Stimulated activated CD8-positive, alpha-beta memory T cell treated with anti-CD3 and anti-CD28 coated beads, Interleukin-7, amount 100 ng/mL, for 48 hours (primary cell): ENCODE results near the gene PKD1L1.

ENCODE experiments used
- DNase-seq, 2 donors: peaks; one replicate each; pipeline ENCODE4 v3.0.0-alpha.2; 2020; ENCODE audit warnings: low read depth in 1 of 2; ENCODE audit errors: extremely low read depth in 1 of 2

Gene PKD1L1

DNA sequence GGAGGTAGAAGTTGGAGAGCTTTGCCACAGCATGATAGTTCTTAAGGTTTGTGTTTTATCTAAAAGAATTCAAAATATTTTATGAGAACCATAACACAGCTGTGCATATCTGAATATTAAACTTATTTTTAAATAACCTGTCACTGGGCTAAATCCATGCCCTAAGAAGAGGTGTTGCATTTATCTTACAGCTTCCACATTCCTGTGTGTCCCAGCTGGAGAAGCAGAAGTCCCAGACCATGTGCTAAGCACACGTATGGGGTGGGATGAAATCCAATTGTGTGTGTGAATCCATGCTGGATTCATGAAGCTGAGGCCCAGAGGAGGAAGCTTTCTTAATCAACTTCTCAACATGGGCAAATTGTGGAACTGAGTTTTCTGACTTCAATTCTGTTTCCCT is 121.5 kb downstream of the PKD1L1 start:
- no peak for DNase-seq

DNA sequence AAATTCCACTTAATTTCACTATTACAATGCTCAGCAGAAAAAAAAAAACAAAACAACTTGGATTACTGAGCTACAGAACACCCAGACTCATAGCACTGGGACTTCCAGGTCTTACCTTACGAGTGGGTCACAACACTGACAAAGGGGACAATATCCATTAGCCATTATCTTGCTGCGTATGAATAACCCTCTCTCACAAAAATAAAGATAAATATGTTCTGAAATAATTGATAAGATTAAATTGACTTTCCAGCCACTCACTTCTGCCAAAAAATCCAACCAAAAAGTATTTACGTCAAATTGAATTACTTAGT is 128.7 kb downstream of the PKD1L1 start:
- no peak for DNase-seq

DNA sequence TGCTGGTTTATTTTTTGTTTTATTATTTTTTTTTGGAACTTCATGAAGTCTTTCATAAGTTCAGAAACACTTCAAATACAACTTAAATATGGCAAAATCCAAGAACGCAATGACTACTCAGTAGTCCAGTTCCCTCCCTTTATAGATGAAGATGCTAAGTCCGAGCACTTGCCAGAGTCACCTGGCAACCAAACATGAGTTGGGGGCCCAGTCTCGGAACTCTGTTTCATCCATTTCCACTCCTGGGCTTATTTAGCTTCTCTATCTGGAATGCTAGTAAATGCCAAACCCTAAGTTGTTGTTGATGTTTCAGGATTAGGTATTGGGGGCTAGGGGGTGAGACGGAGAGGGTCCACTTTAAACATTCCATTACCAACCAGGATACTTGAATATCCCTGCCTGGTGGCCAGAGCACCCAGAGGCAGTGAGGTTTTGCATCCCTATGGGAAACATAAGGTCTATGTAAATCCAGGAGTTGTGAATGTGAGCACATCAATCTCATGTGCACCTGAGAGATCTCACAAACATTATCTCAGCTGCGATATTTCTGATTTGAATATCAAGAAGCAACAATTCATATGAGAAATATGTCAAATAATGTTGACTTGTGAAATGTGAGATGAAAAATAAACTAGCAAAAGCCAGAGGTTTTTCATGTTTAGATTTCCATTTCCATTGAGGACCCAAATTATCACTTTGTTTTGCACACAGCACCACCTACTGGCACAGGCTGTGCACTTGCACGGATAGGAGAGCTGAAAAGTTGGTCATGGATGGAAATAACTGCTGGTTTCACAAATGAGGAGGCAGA is 129.3 kb downstream of the PKD1L1 start:
- DNase-seq: peak in 1 of 2 donors; percentile 21

DNA sequence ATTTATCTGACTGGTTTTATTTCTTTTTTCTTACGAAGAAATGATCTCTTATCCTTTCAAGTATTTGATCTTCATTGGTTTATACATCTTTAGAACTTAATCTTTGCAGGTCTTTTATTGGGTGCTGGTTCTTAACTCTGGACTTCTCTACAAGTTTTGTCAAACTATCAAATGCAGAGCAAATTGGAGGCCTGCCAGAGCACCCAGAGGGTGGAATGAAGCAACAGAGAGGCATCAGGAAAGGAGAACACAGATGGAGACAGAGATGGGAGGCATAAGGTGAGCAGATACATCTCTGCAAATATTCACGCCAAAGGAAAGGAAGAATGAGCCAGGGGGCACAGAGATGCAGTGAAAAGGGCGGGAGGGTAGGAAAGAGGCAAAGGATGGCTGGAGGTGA is 130.3 kb downstream of the PKD1L1 start:
- no peak for DNase-seq

DNA sequence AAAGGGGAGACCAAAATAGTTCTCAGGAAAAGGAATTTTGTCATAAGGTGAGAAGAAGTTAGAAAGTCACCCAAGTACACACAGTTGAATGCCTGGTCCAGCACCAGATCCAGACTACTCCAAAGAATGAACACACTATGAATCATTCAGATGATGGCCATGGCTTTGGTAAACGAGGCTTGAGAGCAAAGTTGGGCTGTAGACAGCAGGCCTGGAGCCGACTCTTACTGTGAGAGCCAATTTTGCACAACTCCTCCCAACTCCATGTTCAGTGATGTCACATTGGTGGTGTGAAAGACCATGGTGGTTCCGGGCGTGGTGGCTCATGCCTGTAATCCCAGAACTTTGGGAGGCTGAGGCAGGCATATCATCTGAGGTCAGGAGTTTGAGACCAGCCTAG is 131.6 kb downstream of the PKD1L1 start:
- DNase-seq: no peak

DNA sequence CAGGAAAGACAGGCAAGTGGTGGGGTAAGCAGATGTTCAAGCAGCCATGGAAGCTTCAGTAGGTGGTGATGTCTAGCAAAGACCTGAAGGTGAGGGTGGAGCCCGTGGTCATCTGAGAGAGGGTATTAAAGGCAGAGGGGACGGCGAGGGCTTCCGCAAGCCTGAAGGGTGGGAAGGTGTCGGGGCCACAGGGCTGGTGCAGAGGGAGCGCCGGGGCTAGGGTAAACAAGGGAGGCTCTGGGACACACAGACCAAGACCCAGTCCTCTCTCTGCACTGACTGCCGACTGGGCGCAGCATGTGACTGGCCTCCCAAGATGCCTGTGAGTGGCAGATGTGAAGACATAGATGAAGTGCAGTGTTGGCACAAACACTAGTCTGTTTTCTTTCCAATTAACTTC is 132.4 kb downstream of the PKD1L1 start:
- no peak for DNase-seq

DNA sequence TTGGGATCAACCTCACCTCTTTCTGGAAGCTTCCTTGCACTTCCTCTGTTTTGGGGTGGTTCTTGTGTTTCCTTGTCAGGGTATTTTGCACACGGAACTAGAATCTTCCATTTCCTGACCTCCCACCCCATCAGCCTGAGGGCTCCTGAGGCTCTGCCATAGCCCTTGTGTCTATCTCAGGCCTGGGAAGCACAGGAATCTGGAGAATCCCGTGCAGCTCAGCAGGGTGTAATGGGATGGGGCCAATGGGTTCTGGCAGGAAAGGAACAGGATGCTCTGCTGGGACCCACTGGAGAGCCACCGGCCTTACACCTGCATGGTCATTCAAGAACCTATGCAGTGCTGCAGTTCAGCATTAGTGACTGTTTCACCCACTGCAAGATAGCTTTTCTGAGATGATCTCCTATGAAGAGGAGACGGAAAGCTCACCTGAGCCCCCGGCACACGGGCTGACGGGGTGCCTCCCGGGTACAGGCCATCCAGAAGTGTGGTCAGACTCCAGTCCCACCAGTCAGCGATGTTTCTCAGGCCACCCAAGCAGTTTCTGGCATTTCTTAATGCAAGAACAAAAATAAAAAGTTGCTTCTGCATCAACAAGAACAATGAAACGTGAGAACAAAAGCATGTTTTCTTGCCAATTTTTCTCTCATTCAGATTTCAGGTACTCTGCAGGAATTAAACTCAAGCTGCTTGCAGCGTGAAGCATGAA is 133.2 kb downstream of the PKD1L1 start:
- no peak for DNase-seq

DNA sequence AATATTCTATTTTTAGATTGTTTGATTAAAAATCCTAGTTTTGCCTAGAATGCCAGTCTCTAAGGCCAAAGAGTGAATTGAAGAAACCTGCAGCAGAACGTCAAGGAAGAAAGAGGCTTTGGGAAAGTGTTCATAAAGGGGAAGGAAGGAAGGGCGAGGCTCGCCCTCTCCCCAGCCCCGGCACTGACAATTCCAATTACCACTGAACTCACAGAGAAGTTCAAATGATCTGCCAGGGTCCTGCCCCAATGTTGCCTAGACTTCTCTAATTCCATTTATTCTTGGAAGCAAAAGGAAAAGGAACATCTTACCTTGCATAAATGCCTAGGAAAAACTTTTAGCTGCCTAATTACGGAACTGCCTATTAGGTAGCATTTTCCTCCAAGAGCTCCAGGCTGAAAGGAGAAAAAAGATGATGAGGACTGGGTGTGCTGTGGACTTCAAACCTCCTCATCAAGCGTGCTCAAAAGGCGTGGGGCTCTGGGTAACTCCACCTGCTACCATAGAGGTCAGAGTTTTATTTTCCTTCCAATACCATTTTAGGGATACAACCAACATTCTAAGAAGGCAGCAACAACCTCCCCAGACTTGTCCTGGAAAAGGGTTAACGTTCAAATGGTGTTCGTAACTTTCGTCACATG is 134.5 kb downstream of the PKD1L1 start:
- no peak for DNase-seq

DNA sequence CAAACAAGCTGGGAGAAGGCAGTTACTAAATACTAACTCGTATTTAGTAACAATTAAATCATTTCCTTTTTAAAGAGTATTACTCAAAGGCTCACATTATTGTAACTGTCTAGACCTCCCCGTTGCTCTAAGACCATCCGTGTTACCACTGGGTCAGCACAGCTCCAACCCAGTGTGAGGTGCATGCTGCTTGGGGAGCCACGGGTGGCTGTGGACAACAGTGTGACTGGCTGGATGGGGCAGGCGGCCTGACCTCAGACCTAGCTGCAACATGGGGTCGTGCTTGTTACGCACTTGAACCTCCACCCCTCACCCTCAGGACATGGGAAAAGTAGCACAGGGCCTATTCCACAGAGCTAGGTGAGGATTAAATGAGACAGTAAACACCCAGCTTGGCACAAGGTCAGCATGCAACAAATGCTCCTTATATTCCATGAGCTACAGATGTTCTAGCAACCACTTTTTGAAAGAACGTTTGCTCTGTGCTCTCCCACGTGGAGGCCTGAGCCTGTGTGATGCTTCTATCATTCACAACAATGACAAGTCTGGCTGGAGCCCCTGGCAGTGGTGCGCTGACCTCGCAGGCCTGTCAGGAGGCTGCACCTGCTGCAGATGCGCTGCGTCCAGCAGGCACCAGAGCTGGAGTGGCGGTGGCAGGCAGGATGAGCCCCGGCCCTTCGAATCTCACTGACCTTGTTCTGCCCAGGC is 135.7 kb downstream of the PKD1L1 start:
- DNase-seq: no peak

DNA sequence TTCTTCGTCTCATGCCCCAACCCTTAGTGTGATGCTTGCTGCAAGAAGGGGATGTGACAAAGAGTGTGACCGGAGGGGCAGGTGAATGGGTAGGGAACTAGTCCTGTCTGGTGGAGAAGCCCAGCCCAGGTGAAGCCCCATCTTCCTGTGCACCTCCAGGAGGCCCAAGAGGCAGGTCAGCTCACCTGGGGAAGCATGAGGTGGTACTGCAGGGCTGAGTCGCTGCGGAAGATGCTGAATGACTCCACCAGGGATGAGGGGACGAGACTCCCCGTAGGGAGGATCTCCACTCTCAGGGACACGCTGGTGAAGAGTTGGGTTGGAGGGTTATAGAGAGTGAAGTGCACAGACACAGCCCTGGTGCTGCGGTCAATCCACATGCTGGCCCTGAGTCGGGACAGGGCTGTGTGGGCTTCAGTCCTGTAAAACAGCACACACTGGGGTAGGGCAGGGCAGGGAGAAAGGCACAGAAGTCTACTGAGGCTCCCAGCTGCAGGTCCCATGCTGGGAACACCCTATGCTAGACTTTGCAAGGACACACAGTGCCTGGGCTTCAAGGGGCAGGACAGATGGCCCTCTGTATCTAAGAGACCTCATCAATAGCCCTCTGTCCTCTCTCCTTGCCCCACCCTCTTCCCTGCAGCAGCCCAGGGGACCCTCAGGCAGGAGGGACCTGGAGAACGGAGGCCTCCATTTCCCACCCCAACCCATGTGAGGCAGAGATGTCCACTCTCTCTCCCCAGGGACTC is 136.5 kb downstream of the PKD1L1 start:
- no peak for DNase-seq

DNA sequence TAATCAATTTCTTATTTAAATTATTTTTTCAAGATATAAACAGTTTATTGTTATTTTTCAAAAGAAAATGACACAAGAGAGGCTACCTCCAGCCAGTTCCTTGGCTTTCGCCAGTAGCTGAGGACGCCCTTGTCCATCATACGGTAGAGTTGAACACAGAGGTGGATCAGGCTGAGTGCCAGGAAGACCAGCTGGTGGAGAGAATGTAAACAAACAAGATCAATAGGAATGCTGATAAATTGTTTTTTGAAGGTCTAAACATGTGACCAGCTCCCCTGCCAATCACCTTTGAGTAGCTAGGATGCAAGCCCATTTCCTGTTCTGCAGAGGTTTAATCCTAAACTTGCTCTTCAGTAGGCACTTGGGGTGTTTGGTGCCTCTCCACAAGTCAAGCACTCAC is 138.9 kb downstream of the PKD1L1 start:
- DNase-seq: no peak

DNA sequence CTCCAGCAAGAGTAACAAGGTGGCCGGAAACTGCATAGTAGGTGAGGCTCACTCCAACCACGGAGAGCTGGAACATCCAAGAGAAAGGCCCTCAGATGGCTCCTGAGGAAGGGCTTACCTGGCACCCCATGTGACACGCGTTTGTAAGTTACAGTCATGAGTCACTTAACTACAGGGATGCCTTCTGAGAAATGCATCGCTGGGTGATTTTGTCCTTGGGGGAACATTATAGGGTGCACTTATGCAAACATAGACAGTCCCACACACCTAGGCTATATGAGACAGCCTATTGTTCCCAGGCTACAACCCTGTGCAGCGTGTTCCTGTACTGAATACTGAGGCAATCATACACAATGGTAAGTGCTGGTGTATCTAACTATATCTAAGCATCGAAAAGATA is 139.9 kb downstream of the PKD1L1 start:
- DNase-seq: no peak

DNA sequence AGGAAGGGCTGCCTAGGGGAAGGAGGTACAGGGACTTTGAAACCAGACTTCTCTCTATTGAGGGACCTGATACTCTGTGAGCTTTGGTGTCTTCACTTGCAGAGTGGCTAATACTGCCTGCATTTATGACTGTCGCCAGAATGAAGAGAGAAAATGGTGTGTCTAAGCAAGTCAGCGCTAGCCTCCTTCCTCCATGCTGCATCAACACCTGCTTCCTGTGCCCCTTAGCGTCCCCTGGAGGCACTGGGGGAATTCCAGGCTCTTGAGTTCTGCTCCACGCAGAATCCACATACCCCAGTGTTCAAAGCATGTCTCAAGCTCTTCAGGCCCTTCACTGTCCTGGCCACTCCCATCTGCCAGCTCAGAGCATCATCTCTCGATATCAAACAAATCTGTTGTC is 140.5 kb downstream of the PKD1L1 start:
- DNase-seq: no peak

DNA sequence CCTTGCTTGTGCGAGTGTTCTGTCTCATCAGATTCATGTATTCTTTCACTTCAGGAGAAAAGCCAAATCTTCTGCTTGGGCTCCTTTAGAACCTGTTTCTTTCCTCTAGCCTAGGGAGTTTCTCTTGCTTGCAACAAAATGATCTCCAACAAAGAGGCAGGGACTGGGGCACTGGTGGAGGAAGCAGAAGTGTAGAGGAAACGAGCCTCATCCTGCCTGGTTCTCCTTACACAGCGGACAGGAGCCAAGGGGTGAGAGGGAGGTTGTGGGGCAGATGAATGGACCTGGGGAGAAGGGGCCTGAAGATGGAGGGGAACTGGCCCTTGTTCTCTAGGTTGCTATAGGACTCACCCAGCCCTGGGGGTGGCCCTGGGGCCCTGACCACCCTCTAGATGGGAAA is 141.1 kb downstream of the PKD1L1 start:
- no peak for DNase-seq

DNA sequence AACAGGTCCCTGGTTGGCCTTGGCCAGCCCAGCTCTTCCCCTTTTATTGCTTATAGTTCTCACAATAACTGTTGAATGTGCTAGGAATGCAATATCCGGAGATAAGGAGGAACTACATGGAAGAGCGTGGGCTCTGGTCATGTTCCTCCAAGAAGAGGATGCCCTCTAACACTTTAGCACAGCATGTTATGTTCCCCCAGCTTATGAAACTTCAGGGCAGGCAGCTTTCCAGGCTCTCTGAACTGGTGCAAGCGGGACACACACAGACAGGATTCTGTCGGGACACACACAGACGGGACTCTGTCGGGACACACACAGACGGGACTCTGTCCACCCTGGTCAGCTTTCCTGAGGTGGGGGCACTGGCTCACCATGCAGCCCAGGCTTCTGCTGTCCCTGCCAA is 141.6 kb downstream of the PKD1L1 start:
- no peak for DNase-seq

DNA sequence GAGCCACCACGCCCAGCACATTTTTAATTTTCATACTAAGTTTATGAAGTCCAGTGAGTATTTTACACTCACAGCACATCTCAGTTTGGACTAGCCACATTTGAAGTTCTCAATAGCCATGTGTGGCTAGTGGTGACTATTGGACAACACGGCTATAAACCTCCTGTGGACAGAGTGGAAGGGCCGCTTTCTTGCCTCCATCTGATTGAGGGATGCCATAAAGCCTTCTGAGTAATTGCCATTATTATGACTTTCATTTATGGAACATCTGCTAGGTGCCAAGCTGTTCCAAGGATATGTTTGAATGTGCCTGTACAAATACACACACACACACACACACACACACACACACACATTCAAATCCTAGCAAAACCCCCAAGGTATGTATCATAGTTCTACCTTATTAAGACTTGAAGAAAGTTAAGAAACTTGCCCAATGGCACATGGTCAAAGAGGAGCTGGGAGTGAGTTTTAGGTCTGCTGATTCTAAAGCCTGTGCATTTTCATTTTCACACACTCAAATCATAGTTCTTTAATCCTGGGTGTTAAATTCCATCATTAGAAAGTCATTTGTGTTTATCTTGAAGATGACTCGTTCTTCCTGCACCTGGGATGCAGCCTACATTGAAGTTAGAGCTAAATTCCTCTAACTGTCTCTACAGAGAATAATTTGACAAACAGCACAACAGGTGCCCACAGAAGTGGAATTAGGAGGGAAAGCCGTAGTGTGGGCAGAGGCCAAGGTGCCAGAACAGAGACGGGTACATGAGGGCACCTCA is 143.3 kb downstream of the PKD1L1 start:
- DNase-seq: no peak

DNA sequence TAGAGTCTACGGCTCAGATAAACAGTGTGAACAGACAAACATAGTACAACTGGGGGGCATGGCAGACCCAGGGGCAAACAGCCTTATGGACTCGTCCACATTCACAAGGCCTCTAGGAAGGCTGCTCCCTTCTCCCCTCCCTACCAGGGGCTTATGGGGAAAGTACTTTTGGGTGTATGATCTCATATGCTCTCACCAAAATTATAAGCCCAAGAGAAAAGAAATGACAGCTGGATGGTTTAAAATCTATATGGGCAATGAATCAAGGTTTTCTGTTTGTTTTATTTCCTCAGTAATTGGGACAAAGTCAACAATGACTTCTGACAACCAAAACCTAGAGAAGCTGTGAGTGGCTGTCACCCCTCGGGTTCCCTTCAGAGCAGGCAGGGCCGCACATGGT is 144.4 kb downstream of the PKD1L1 start:
- no peak for DNase-seq

DNA sequence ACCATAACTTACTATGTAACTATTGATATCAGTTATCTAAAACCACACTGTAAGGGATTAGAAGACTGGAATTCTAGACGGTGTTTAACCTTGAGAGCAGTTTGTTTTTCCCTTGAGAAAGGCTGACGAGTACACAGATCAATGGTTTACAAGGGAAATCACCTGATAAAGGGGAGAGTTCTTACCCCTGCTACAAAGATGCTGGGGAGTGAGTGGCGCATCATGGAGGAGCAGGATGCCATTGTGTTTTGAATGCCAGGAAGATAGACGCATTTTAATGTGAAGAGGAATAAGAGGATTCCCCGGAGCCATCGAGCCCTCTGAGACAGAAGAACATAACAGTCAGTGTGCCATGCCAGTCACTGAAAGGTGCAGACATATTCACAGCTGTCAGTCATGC is 145.2 kb downstream of the PKD1L1 start:
- no peak for DNase-seq

DNA sequence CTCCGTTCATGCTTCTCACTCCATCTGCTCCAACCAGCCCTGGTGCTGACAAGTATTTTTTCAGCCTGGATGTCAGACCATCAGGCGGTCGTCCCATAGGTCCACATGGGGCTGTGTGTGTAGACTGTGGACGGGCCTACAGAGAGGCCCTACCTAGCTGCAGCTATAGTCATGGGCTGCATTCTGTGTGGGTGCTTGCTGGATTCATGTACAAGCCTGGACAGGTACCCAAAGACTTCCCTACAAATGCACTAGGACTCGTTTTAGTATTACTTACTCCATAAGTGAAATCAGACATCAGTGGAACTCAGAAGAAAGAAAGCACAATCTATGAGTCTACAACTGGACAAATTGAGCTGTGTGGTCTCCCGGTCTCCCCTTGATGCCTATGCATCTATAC is 146.8 kb downstream of the PKD1L1 start:
- no peak for DNase-seq

DNA sequence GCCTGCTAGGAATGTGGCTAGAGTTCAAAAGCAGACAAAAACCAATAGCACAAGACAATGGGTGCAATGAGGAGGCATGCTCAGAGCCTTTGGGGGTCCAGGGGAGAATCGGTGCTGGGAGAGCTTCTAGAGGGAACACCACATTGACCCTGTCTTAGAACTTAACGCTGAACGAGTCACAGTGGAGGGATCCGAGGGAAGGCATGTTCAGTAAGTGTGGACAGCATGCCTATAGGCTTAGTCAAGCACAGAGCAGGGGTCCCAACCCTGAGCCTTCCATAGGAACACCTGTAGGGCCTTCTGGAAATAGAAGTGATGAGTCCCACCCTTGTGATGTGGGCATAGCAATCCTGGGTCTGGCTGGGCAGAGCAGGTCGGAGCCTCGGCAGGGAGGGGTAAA is 148.7 kb downstream of the PKD1L1 start:
- DNase-seq: no peak
